Esophagus muscularis mucosa (tissue), 4 donors: Measurements from ENCODE around the gene PCGF5. TPM values are rescaled to one million over a fixed set of nuclear protein-coding genes. Genes with fewer than 3 reads are reported as not detected.
"Not testable (repeated sequence)": the region's sequence is repeated elsewhere in the genome, so short reads cannot be mapped to it uniquely, and the experiment has no call there.

Experiments used
- DNase-seq: peaks from one replicate; pipeline ENCODE4 v3.0.0-alpha.2; 2017; ENCODE audit errors: extremely low spot score
- H3K27ac ChIP-seq, 4 donors: fragments of 200-600 bp; sonication (generic); replicated peaks in 1 of 4; 1 replicate in 3 of 4; 2 replicates in 1 of 4; pipeline ENCODE4 v1.5.1; 2016 to 2019; ENCODE audit warnings: mild to moderate bottlenecking in 1 of 4
- H3K27me3 ChIP-seq, 4 donors: fragments of 200-600 bp; sonication (generic); one replicate each; pipeline versions ENCODE4 v1.5.1 to v1.6.0; 2016 to 2019
- H3K36me3 ChIP-seq, 4 donors: fragments of 200-600 bp; sonication (generic); one replicate each; pipeline ENCODE4 v1.5.1; 2016 to 2019
- H3K4me1 ChIP-seq, 4 donors: fragments of 200-600 bp; sonication (generic); one replicate each; pipeline ENCODE4 v1.5.1; 2016 to 2019
- H3K4me3 ChIP-seq, 4 donors: fragments of 200-600 bp; sonication (generic); 1 replicate in 2 of 4; 2 replicates in 2 of 4; pipeline ENCODE4 v1.5.1; 2016 to 2019; ENCODE audit warnings: mild to moderate bottlenecking in 4 of 4, moderate library complexity in 1 of 4
- H3K9me3 ChIP-seq, 4 donors: fragments of 200-600 bp; sonication (generic); 1 replicate in 3 of 4; 2 replicates in 1 of 4; pipeline ENCODE4 v1.5.1; 2016 to 2019
- EP300 ChIP-seq: sonication (generic); formaldehyde crosslinking; IDR thresholded peaks from one replicate; pipeline ENCODE4 v1.6.1; 2017; ENCODE audit warnings: antibody characterized with exemption
- POLR2A ChIP-seq: fragments of 450-650 bp; IDR thresholded peaks from one replicate; pipeline ENCODE4 v1.6.1; 2017; ENCODE audit warnings: antibody characterized with exemption, moderate library complexity, mild to moderate bottlenecking, low read depth
- POLR2AphosphoS5 ChIP-seq, 2 donors: sonication (generic); formaldehyde crosslinking; IDR thresholded peaks; one replicate each; pipeline ENCODE4 v1.6.1; 2017; ENCODE audit warnings: antibody characterized with exemption in 2 of 2
- WGBS: methylation state at CpG from one replicate; pipeline ENCODE4 v1.1.5; 2018; 5-methylcytosine and 5-hydroxymethylcytosine counted together
- intact Hi-C: fragments of 100-400 bp; cut with DNase I; formaldehyde crosslinking; loops from one replicate; pipeline ENCODE4 v1.15.1; 2023
- total RNA-seq, 4 donors: library from RNA; depleted of rRNA; stranded (reverse); fragments of >200 nt; gene quantifications; one replicate each; pipeline versions ENCODE4 v1.1.0 to v1.2.1, GENCODE V29; 2016
- TF ChIP-seq, protein P1 (sequence below), 3 experiments: fragments of 200-600 bp in 2 of 3; fragments of 450-650 bp in 1 of 3; sonication (generic) in 2 of 3; IDR thresholded peaks; one replicate each; pipeline ENCODE4 v1.5.1; 2017 to 2019; ENCODE audit warnings: antibody characterized with exemption in 3 of 3, mild to moderate bottlenecking in 2 of 3, moderate library complexity in 1 of 3

PCGF5 gene
- total RNA-seq, 4 donors from 2014 or later = 41.6 to 62.7 (median 52.6) TPM

DNA sequence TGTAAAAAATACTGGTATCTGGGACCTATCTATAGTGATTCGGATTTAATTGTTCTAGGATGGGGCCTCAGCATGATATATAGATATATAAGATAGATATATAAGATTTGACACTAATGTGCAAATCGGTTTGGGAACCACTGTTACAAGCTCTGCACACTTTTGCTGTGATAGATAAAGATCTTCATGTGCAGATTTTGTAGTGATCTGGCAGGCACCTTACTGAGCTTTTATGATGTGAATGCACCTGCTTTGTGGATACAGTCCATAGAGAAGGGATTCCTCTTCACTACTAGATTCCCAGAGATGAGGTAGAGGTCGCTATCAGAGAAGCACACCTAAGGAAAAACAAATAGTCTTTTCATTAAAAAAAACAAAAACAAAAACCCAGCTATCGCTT, 33.3 kb upstream of the PCGF5 start:
- no peak for DNase-seq
- Histone ChIP-seq H3K36me3 (no peaks in the 10 kb centered on the region), H3K4me3 (no peak overlapping the region), H3K9me3 (no peaks in the 10 kb centered on the region), H3K4me1 (peaks cover 35 to 46% (median 42%) of the 10 kb centered on the region in 4 donors), H3K27me3 (no peaks in the 10 kb centered on the region), H3K27ac (no peak overlapping the region)
- WGBS = 94% methylated on average over 4 of the region's 4 CpGs
- intact Hi-C loops = no loop called here
- TF ChIP-seq POLR2A (no peak), EP300 (no peak), POLR2AphosphoS5 (IDR thresholded peaks at IDR 0.05) (no peak)
- TF ChIP-seq, protein P1, sequence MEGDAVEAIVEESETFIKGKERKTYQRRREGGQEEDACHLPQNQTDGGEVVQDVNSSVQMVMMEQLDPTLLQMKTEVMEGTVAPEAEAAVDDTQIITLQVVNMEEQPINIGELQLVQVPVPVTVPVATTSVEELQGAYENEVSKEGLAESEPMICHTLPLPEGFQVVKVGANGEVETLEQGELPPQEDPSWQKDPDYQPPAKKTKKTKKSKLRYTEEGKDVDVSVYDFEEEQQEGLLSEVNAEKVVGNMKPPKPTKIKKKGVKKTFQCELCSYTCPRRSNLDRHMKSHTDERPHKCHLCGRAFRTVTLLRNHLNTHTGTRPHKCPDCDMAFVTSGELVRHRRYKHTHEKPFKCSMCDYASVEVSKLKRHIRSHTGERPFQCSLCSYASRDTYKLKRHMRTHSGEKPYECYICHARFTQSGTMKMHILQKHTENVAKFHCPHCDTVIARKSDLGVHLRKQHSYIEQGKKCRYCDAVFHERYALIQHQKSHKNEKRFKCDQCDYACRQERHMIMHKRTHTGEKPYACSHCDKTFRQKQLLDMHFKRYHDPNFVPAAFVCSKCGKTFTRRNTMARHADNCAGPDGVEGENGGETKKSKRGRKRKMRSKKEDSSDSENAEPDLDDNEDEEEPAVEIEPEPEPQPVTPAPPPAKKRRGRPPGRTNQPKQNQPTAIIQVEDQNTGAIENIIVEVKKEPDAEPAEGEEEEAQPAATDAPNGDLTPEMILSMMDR (IDR thresholded peaks at IDR 0.05) = no peak

DNA sequence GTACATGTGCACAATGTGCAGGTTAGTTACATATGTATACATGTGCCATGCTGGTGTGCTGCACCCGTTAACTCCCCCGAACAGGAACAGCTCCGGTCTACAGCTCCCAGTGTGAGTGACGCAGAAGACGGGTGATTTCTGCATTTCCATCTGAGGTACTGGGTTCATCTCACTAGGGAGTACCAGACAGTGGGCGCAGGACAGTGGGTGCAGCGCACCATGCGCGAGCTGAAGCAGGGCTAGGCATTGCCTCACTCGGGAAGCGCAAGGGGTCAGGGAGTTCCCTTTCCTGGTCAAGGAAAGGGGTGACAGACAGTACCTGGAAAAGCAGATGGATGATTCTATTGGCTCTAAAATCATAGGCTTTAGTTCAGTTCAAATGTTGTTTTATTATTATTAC, 32.5 kb upstream of the PCGF5 start:
- WGBS = 94% methylated on average over 11 of the region's 11 CpGs
- DNase-seq, H3K4me3 ChIP-seq, H3K36me3 ChIP-seq, H3K27me3 ChIP-seq, H3K27ac ChIP-seq, intact Hi-C loops, H3K9me3 ChIP-seq: not testable (repeated sequence)
- H3K4me1 ChIP-seq = peaks cover 36 to 48% (median 45%) of the 10 kb centered on the region in 4 donors

DNA sequence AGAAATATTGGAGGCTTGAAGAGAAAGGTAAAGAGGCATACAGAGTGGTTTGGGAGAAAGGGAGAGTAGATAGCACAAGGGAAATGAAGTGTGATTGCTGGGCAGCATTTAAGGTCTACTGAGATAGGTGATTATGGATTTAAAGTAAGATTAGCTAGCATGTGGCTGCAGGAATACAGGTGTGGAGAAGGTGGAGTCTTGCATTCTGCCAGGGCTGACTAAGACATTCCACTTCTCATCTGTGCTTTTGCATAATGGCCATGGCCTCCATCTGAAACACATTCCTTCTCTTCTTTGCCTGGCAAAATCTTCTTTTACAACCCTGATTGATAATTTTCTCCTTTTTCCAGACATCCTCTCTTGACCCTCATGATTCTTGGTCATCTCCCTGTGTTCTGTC, 31.6 kb upstream of the PCGF5 start:
- no peak overlapping the region for H3K27ac ChIP-seq
- no peaks in the 10 kb centered on the region for H3K36me3 ChIP-seq
- peaks cover 40 to 54% (median 45%) of the 10 kb centered on the region in 4 donors for H3K4me1 ChIP-seq
- no peaks in the 10 kb centered on the region for H3K9me3 ChIP-seq
- H3K4me3 ChIP-seq = no peak overlapping the region
- DNase-seq = no peak
- H3K27me3 ChIP-seq = no peaks in the 10 kb centered on the region
- intact Hi-C loops = no loop called here
- TF ChIP-seq EP300 (no peak), POLR2A (no peak), POLR2AphosphoS5 (IDR thresholded peaks at IDR 0.05) (no peak)
- TF ChIP-seq, protein P1 (IDR thresholded peaks at IDR 0.05) = no peak

DNA sequence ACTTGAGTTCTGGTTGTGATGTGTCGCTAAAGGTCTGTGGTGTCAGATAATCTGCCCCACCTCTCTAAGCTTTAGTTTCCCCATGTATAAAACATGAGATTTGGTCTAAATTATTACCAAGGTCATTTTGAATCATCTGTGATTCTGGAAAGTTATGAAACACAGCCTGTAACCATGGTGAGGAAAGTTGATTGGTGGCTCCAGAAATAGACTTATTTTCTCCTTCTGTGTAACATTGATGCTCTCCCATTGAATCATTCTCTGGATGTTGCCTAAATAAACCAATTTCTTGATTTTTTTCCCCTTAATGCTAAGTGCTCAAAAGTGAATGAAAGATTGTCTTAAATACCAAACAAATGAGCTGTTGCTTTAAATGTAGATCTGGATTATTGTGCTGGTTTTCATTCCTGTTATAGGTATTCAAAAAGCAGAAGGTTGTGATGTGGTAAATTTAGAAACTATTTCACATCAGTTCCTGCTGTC, 30.0 kb upstream of the PCGF5 start:
- no peak for TF ChIP-seq POLR2A
- no peak for TF ChIP-seq EP300
- TF ChIP-seq POLR2AphosphoS5 (IDR thresholded peaks at IDR 0.05) = no peak
- TF ChIP-seq, protein P1 (IDR thresholded peaks at IDR 0.05) = no peak
- Histone ChIP-seq H3K27me3 (no peaks in the 10 kb centered on the region), H3K9me3 (no peaks in the 10 kb centered on the region), H3K4me1 (peaks cover 32 to 39% (median 36%) of the 10 kb centered on the region in 4 donors), H3K36me3 (no peaks in the 10 kb centered on the region), H3K4me3 (no peak overlapping the region), H3K27ac (peak overlapping the region in 2 of 4 donors; percentile 8 to 13)
- intact Hi-C loops = no loop called here
- no peak for DNase-seq
- WGBS = 82% methylated on average over 1 of the region's 1 CpG

DNA sequence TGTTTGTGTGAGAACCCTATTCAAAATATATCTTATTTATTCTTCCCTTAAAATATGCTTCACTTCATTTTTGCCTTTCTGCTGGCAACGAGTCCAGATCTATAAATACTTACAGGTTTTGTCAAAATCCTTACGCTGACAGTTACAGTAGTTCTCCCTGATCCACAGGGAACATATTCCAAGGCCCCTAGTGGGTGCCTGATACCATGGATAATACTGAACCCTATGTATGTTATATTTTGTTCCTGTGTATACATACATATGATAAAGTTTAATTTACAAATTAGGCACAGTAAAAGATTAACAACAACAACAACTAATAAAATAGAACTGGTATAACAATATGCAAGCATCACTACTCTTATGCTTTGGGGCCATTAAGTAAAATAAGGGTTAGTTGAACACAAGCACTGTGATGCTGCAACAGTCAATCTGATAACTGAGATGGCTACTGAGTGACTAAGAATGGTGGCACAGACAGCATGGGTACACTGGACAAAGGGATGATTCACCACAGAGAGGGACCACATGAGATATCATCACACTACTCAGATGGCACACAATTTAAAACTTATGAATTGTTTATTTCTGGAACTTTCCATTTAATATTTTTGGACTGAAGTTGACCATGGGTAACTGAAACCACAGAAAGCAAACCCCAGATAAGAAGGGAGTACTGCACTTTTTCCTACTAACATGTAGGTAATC, 29.4 kb upstream of the PCGF5 start:
- no peaks in the 10 kb centered on the region for H3K27me3 ChIP-seq
- H3K9me3 ChIP-seq = no peaks in the 10 kb centered on the region
- no peak overlapping the region for H3K4me3 ChIP-seq
- WGBS = 61% methylated on average over 2 of the region's 2 CpGs
- peaks cover 28 to 34% (median 30%) of the 10 kb centered on the region in 4 donors for H3K4me1 ChIP-seq
- intact Hi-C loops = no loop called here
- peak overlapping the region in 3 of 4 donors; percentile 8 to 22 (median 16) for H3K27ac ChIP-seq
- TF ChIP-seq POLR2AphosphoS5 (IDR thresholded peaks at IDR 0.05) (no peak), EP300 (no peak), POLR2A (no peak)
- TF ChIP-seq, protein P1 (IDR thresholded peaks at IDR 0.05) = no peak
- H3K36me3 ChIP-seq = no peaks in the 10 kb centered on the region
- no peak for DNase-seq
